GM23338 (cell line): Measurements from ENCODE around the gene SLX4IP. TPM values are rescaled to one million over a fixed set of nuclear protein-coding genes. Genes with fewer than 3 reads are reported as not detected.

Experiments used
- ATAC-seq: fragments of 200-7000 bp; cut with Tn5 transposase; 3 replicates; pipeline ENCODE4 v1.9.1; 2020
- DNase-seq: peaks from one replicate; pipeline ENCODE4 v3.0.0-alpha.2; 2015; ENCODE audit warnings: low spot score
- H2AFZ ChIP-seq: fragments of 200-600 bp; sonication (generic); 2 replicates; pipeline ENCODE4 v1.8.0; 2016; ENCODE audit warnings: antibody characterized with exemption, mild to moderate bottlenecking, moderate library complexity
- H3F3A ChIP-seq: fragments of 200-600 bp; sonication (generic); replicated peaks from 2 replicates; pipeline ENCODE4 v1.8.0; 2017; ENCODE audit warnings: antibody characterized with exemption, mixed run types, low read depth
- H3K27ac ChIP-seq: fragments of 200-600 bp; sonication (generic); 2 replicates; pipeline ENCODE4 v1.6.1; 2016; ENCODE audit warnings: low read depth
- H3K27me3 ChIP-seq: fragments of 200-600 bp; sonication (generic); 2 replicates; pipeline ENCODE4 v1.8.0; 2016; ENCODE audit warnings: mild to moderate bottlenecking, mixed run types, moderate library complexity; ENCODE audit not compliant: insufficient read depth
- H3K36me3 ChIP-seq: fragments of 200-600 bp; sonication (generic); 2 replicates; pipeline ENCODE4 v1.8.0; 2016; ENCODE audit warnings: mild to moderate bottlenecking; ENCODE audit not compliant: insufficient read depth
- H3K4me1 ChIP-seq: fragments of 200-600 bp; sonication (generic); 2 replicates; pipeline ENCODE4 v1.8.0; 2016; ENCODE audit warnings: mild to moderate bottlenecking, moderate library complexity; ENCODE audit not compliant: insufficient read depth
- H3K4me2 ChIP-seq: fragments of 200-600 bp; sonication (generic); 2 replicates; pipeline ENCODE4 v1.7.1; 2017; ENCODE audit warnings: mixed run types
- H3K4me3 ChIP-seq: fragments of 200-600 bp; sonication (generic); 2 replicates; pipeline ENCODE4 v1.6.1; 2016; ENCODE audit warnings: mixed run types
- H3K79me2 ChIP-seq: fragments of 200-600 bp; sonication (generic); replicated peaks from 2 replicates; pipeline ENCODE4 v1.8.0; 2017; ENCODE audit warnings: mild to moderate bottlenecking; ENCODE audit not compliant: insufficient read depth
- H3K9me2 ChIP-seq: fragments of 200-600 bp; sonication (generic); 2 replicates; pipeline ENCODE4 v1.8.0; 2017; ENCODE audit not compliant: insufficient read depth
- H4K20me1 ChIP-seq: fragments of 200-600 bp; sonication (generic); replicated peaks from 2 replicates; pipeline ENCODE4 v1.8.0; 2017; ENCODE audit warnings: mild to moderate bottlenecking; ENCODE audit not compliant: insufficient read depth
- H3K27ac Mint-ChIP-seq: 2 replicates; pipeline ENCODE4 v1.8.0; 2020; ENCODE audit warnings: inconsistent platforms, mild to moderate bottlenecking, moderate library complexity, mixed read lengths
- H3K27me3 Mint-ChIP-seq: 3 replicates; pipeline ENCODE4 v1.8.0; 2022; ENCODE audit warnings: low read depth, mild to moderate bottlenecking, moderate library complexity, mixed read lengths, inconsistent platforms; ENCODE audit not compliant: insufficient read depth, poor library complexity
- H3K36me3 Mint-ChIP-seq: 3 replicates; pipeline ENCODE4 v1.8.0; 2021; ENCODE audit warnings: low read depth, mild to moderate bottlenecking, inconsistent platforms, moderate library complexity, mixed read lengths
- H3K4me1 Mint-ChIP-seq: 3 replicates; pipeline ENCODE4 v1.8.0; 2020; ENCODE audit warnings: mild to moderate bottlenecking, inconsistent platforms, mixed read lengths
- H3K4me3 Mint-ChIP-seq: 3 replicates; pipeline ENCODE4 v1.8.0; 2021; ENCODE audit warnings: moderate library complexity, mild to moderate bottlenecking, inconsistent platforms, mixed read lengths
- H3K9me3 Mint-ChIP-seq: 3 replicates; pipeline ENCODE4 v1.8.0; 2020; ENCODE audit warnings: moderate library complexity, mild to moderate bottlenecking, inconsistent platforms, mixed read lengths
- CREB1 ChIP-seq: fragments of 250-450 bp; sonication (Bioruptor Pico); IDR thresholded peaks from 2 replicates; pipeline ENCODE4 v1.5.0; 2020; ENCODE audit warnings: low read depth, mild to moderate bottlenecking, moderate library complexity
- CTCF ChIP-seq, 2 experiments: fragments of 200-600 bp in 1 of 2; sonication (generic) in 1 of 2; conservative IDR thresholded peaks; 2 replicates each; pipeline versions ENCODE4 v1.5.1 to v1.6.1; 2016 to 2017; ENCODE audit warnings: antibody characterized with exemption in 2 of 2, low read depth in 2 of 2, mild to moderate bottlenecking in 2 of 2, moderate library complexity in 1 of 2
- EZH2 ChIP-seq: fragments of 200-600 bp; sonication (generic); IDR thresholded peaks from one replicate; pipeline ENCODE4 v1.8.0; 2017; ENCODE audit warnings: antibody characterized with exemption, mild to moderate bottlenecking, low read depth; ENCODE audit not compliant: unreplicated experiment
- POLR2AphosphoS5 ChIP-seq: IDR thresholded peaks from 2 replicates; pipeline ENCODE4 v1.6.1; 2016; ENCODE audit warnings: antibody characterized with exemption, low read depth
- ZNF114 ChIP-seq: fragments of 250-450 bp; sonication (Bioruptor Pico); IDR thresholded peaks from 2 replicates; pipeline ENCODE4 v1.5.0; 2020; ENCODE audit warnings: mild to moderate bottlenecking, moderate library complexity
- ZNF331 ChIP-seq: fragments of 250-450 bp; sonication (Bioruptor Pico); IDR thresholded peaks from 2 replicates; pipeline ENCODE4 v1.5.0; 2020; ENCODE audit warnings: low read depth, mild to moderate bottlenecking, moderate library complexity
- ZNF462 ChIP-seq: fragments of 250-450 bp; sonication (Bioruptor Pico); IDR thresholded peaks from 2 replicates; pipeline ENCODE4 v1.5.0; 2020; ENCODE audit warnings: mild to moderate bottlenecking, moderate library complexity
- polyA plus RNA-seq: library from polyadenylated mRNA; unstranded; fragments of >200 nt; fragmentation: Nextera tagmentation; extraction: Ambion mirVana; gene quantifications from 2 replicates; pipeline ENCODE4 v1.2.1, GENCODE V29; 2016
- total RNA-seq: library from RNA; depleted of rRNA; stranded (reverse); fragments of >200 nt; shearing (Covaris generic); gene quantifications from 2 replicates; pipeline ENCODE4 v1.2.3, GENCODE V29; 2014
- TF ChIP-seq, protein P1 (sequence below): IDR thresholded peaks from one replicate; pipeline ENCODE4 v1.6.1; 2018; ENCODE audit warnings: antibody characterized with exemption; ENCODE audit not compliant: unreplicated experiment

SLX4IP gene
- total and polyA plus RNA-seq, 2 experiments from 2014 or later, result 9.1 to 9.8 TPM

GRCh38 chr20:10433623-10434466 is 1.3 kb upstream of the SLX4IP start, which contains the start of gene MKKS:
TSS of gene MKKS (minus strand) at chr20:10434222. CDS start at chr20:10413514, 20,708 bp downstream.
- Histone ChIP-seq H3K4me1 (peaks cover 23% of the 10 kb centered on the region), H3K4me2 (peak within 1 kb of the TSS; percentile 79), H3K9me2 (no peaks in the 10 kb centered on the region), H3K27ac (peak within 1 kb of the TSS; percentile 97), H3K79me2 (peaks cover 77% of the 10 kb centered on the region), H3K27me3 (no peaks in the 10 kb centered on the region), H3K4me3 (peak within 1 kb of the TSS; percentile 58), H3F3A (no peaks in the 10 kb centered on the region), H3K36me3 (no peaks in the 10 kb centered on the region), H2AFZ (peak within 1 kb of the TSS; percentile 72; the same call in 1 of the 2 replicates), H4K20me1 (peaks cover 6% of the 10 kb centered on the region; the same call in 1 of the 2 replicates)
- H3K4me3 Mint-ChIP-seq, result peak within 1 kb of the TSS; percentile 94
- ATAC-seq (peak; percentile 65), DNase-seq (peak; percentile 90)
- H3K4me1 Mint-ChIP-seq, result peaks cover 30% of the 10 kb centered on the region
- H3K27ac Mint-ChIP-seq, result peak within 1 kb of the TSS; percentile 97
- H3K9me3 Mint-ChIP-seq, result no peaks in the 10 kb centered on the region
- no peak for TF ChIP-seq CTCF (conservative IDR thresholded peaks at IDR 0.05; ENCODE audit: low read depth in 2 of 2)
- TF ChIP-seq ZNF462 (CRISPR knock-in tag), result no peak
- peak; percentile 45; the same call in 1 of the 2 replicates for TF ChIP-seq POLR2AphosphoS5
- no peak for TF ChIP-seq ZNF331 (CRISPR knock-in tag)
- no peak for TF ChIP-seq ZNF114 (CRISPR knock-in tag)
- no peak for TF ChIP-seq EZH2
- peak; percentile 76 for TF ChIP-seq CREB1 (CRISPR knock-in tag)
- TF ChIP-seq, protein P1, sequence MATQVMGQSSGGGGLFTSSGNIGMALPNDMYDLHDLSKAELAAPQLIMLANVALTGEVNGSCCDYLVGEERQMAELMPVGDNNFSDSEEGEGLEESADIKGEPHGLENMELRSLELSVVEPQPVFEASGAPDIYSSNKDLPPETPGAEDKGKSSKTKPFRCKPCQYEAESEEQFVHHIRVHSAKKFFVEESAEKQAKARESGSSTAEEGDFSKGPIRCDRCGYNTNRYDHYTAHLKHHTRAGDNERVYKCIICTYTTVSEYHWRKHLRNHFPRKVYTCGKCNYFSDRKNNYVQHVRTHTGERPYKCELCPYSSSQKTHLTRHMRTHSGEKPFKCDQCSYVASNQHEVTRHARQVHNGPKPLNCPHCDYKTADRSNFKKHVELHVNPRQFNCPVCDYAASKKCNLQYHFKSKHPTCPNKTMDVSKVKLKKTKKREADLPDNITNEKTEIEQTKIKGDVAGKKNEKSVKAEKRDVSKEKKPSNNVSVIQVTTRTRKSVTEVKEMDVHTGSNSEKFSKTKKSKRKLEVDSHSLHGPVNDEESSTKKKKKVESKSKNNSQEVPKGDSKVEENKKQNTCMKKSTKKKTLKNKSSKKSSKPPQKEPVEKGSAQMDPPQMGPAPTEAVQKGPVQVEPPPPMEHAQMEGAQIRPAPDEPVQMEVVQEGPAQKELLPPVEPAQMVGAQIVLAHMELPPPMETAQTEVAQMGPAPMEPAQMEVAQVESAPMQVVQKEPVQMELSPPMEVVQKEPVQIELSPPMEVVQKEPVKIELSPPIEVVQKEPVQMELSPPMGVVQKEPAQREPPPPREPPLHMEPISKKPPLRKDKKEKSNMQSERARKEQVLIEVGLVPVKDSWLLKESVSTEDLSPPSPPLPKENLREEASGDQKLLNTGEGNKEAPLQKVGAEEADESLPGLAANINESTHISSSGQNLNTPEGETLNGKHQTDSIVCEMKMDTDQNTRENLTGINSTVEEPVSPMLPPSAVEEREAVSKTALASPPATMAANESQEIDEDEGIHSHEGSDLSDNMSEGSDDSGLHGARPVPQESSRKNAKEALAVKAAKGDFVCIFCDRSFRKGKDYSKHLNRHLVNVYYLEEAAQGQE, result no peak
- peaks cover 10% of the 10 kb centered on the region; the same call in 1 of the 3 replicates for H3K36me3 Mint-ChIP-seq
- peaks cover 14% of the 10 kb centered on the region for H3K27me3 Mint-ChIP-seq
